Measurements from ENCODE around the gene SYT9.

Gene SYT9, protein sequence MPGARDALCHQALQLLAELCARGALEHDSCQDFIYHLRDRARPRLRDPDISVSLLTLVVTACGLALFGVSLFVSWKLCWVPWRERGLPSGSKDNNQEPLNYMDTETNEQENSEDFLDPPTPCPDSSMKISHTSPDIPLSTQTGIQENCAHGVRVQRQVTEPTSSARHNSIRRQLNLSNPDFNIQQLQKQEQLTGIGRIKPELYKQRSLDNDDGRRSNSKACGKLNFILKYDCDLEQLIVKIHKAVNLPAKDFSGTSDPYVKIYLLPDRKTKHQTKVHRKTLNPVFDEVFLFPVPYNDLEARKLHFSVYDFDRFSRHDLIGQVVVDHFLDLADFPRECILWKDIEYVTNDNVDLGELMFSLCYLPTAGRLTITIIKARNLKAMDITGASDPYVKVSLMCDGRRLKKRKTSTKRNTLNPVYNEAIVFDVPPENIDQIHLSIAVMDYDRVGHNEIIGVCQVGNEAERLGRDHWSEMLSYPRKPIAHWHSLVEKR

GRCh38 chr11:7251836-7252682 lies at the start of gene SYT9:
Gene SYT9, plus strand, starts transcription at chr11:7251904. Its CDS starts 283 bp downstream, at chr11:7252187.
- ATAC-seq: peak; percentile 27 to 58

- no peak for ATAC-seq
Measured at GRCh38 chr11:7202412-7202811, 49.3 kb upstream of the SYT9 start.

GRCh38 chr11:7204778-7205177 lies 46.9 kb upstream of the SYT9 start:
- no peak for ATAC-seq

DNA sequence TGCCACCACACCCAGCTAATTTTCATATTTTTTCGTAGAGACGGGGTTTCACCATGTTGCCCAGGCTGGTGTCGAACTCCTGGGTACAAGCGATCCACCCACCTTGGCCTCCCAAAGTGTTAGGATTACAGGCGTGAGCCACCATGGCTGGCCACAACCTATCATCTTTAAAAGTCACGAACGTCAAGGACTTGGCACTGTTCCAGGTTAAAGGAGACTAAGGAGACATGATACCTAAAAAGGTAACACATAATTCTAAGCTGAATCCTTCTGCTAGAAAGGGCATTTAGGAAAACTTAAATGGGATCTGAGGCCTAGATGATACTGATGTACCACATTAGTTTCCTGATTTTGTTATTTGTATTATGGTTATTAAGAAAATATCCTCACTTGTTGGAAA lies 43.3 kb upstream of the SYT9 start:
- no peak for ATAC-seq

- ATAC-seq: no peak
Measured at GRCh38 chr11:7219491-7219890, 32.2 kb upstream of the SYT9 start.

- ATAC-seq: no peak
Measured at GRCh38 chr11:7220636-7221035, 31.1 kb upstream of the SYT9 start.

GRCh38 chr11:7222619-7223018 lies 29.1 kb upstream of the SYT9 start:
- ATAC-seq: no peak

DNA sequence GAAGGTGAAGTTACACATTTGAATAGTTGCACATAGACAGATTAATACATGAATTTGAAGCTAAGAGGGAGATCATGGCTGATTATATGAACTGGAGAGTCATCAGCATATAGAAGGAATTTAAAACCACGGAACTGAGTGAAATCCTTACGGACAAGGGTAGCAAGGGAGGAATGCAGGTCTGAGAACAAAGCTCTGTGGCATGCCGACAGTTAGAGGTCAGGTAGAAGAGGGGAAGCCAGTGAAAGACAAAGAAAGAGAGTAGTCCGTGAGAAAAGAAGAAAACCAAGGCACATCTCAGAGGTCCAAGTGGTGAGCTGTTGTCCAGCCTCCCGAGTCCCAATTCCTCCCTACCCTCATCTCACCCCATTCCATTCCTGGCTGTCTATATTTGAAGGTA lies 11.8 kb upstream of the SYT9 start:
- ATAC-seq: no peak

- no peak for ATAC-seq
Measured at GRCh38 chr11:7245341-7245740, 6.4 kb upstream of the SYT9 start.

GRCh38 chr11:7246179-7246578 lies 5.5 kb upstream of the SYT9 start:
- ATAC-seq: no peak

DNA sequence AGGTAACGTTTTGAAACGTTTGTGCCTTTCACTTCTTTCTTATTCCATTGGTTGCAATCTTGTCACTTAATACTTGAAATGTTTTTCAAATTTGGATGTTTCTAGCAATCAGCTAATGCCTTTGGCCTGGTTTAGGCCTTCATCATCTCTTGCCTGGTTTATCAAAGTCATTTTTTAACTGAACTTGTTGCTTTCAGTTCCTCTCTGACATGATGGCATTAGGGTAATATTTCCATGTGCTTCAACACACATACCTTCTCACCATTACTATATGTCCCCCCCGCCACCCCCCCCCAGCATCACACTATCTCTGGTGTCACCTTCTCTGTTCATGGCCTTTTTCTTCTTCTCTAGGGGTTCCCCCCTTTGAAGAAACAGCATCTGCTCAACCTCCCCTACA lies 1.5 kb upstream of the SYT9 start:
- no peak for ATAC-seq

DNA sequence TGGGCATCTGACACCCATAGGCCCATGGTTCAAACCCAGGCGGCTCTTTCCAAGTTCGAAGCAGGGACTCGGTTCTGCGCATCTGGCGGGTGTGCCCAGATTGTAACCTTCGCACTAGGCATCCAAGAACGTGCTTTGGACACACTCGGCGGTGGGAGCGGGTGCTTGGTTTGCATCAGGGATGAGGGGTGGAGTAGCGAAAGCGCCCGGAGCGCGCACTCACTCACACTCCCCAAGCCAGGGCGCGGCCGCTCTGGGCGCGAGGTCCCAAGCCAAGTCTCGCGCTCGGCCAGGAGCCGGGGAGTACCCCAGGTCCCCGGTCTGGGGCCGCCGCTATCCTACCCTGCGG lies 243 bp upstream of the SYT9 start:
- peak in 1 of 2 donors; percentile 13 for ATAC-seq

DNA sequence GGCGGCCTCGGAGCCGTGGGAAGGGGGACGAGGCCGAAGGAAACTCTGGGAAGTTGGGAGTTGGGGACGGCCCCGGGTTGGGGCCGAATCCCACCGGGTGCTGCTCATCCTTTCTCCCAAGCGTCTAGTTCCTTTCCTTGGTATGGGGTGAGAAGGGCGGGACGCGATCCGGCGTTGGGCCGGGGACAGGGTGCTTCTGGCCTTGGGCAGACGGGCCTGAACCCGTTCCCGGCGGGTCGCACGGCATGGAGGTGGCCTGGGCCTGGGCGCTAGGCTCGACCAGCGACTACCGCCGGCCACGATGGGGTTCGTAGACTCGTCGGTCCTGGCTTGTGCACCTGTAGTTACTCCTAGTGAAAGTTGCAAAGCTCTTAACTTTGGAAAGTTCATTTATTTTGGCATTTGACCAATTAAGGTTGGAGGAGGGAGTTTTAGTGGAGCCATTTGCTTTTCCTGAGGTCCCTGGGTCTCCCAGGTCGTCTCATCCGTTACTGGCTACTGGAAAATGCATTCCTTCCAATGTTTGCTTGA lies 1.0 kb downstream of the SYT9 start:
- no peak for ATAC-seq

DNA sequence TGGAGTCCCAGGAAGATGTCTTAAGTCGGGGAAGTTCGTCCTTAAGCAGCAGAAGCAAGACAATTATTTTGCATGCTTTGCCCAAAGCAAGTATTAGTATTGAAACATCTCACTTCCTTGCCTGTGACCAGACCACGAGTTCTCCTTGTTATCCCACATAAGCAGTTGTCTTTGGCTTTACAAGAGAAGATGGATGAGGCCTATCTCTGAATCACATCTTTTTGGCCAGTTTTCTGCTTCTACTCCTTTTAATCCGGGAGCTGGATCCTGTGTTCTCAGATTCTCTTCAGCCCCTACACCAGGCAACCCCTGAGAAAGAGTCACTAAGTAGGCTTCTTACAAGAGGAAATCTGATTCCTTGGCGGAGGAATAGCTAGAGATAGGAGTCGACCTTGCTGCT lies 2.1 kb downstream of the SYT9 start:
- ATAC-seq: no peak

DNA sequence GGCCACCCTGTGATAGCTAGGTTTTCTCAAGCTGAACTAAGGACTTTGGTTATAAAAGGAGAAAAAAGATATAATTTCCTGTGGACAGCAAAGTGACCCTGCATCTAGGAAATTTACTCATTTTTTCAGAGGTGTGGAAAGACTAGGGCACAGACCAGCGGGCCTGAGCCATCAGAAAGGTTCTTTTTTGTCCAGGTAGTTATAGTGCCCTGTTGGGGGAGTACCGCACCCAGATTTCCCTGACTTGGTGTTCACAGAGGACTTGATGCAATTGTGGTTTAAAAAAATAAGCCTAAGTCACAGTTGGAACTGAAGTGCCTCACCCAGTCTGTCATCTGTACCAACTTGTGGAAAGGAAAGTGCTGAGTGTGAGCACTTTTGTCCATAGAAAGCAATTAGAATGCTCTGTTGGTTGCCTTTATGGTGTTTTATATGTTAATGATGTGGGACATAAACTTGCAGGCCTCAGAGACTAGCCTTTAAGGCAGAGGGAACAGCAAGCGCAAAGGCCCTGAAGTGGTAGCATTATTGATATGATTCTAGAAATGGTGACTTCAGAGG lies 3.1 kb downstream of the SYT9 start:
- ATAC-seq: no peak

GRCh38 chr11:7256943-7257342 lies 5.2 kb downstream of the SYT9 start:
- no peak for ATAC-seq

DNA sequence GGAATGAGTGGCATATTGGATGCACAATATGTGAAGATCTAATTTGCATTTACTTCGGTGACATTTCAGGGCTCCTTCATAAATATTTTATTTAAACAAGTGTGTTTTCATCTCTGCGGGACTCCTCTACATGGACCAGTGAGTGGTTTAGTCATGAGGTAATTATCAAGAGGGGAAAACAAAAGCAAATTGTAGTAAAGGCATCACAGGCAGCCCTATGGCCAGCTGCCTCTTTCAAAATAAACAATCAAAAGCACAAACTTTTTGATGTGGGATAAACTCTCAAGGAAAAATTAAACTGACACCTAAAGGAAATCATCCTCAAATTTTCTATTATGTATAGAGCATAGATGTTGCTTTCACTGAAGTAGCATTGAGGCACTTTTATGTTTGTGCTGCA lies 6.0 kb downstream of the SYT9 start:
- ATAC-seq: no peak

GRCh38 chr11:7261578-7261977 lies 9.9 kb downstream of the SYT9 start:
- ATAC-seq: no peak

DNA sequence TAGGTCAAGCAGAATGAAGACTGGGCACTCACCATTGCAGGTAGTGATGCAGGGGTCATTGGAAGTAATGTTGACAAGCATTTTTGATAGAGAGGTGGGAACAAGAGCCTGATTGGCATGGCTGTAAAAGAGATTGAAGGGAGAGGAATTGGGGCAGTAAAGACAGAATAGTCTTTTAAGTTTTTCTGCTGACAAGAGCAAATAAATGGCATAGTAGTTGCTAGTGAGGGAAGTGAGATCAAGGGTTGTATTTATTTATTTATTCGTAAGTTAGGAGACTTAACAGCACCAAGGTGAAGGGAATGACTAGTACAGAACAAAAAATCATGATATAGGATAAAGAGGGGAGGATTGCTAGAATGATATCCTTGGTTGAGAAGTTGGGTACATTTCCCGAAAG lies 11.0 kb downstream of the SYT9 start:
- ATAC-seq: no peak

- ATAC-seq: no peak
Measured at GRCh38 chr11:7263842-7264241, 12.1 kb downstream of the SYT9 start.

DNA sequence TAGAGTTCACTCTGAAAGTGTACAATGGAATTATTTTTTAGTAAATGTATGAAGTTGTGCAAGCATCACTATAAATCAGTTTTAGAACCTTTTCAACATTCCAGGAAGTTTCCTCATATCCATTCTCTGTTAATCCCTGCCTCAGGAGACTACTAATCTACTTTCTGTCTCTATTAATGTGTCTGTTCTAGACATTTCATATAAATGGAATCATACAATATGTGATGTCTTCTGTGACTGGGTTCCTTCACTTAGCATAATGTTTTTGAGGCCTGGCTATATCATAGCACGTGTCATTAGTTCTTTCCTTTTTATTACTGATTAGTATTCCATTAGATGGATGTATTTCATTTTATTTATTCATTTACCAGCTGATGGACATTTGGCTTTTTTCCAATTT lies 17.1 kb downstream of the SYT9 start:
- ATAC-seq: no peak

DNA sequence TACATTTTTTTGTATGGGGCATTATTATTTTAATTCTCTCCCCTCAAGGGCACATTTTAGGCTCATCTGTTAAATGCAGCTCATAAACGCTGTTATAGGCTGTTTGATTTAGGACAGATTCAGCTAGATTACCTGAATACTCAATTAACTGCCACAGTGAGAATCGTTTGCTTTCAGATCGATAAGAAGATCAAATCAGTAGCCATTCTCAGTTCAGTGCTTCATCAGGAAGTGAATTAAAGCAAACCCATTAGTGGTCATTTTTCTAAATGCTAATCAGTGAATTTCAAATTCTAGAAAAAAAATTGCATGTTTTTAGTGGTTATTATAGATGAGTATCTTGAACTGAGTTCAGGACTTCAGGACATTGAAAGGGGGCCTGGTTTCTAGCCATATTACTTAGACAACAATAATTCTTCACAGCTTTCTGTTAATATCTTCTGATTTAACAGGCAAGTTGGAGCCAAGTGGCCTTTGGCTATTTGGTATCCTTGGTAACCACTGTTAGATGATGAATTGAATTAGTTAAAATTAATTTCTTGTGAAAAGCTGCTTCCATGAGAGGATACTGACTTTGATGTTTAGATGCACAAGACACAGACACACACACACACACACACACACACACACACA lies 18.6 kb downstream of the SYT9 start:
- ATAC-seq: no peak

DNA sequence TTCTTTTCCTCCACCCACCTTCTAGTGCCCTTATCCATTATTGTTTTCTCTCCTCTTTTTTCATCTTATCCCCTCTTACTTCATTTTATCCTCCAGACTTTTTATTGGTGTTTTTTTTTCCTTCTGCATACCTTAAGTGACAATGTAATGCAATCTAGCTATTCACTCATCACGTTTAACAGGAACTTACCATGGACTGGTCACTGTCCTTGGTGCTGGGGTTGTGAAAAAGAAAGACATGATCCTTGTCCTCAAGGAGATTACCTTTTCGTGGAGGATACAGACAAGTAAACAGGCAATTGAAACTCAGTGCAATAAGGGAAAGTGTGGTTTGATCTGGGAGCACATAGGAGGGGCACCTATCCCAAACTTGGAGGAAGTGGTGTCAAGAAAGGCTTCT lies 20.7 kb downstream of the SYT9 start:
- no peak for ATAC-seq
